Amniotic stem cell (primary cell): ENCODE data around the gene SF1.

ENCODE experiments used
- DNase-seq: peaks from one replicate; lab custom pipeline; 2025; lab: John Stamatoyannopoulos, UW

SF1 gene

GRCh38 chr11:64760759-64761420 lies 17.5 kb downstream of the SF1 start:
- no peak for DNase-seq

GRCh38 chr11:64759722-64760719 lies 18.3 kb downstream of the SF1 start, which contains the start of gene PYGM:
Gene PYGM (minus strand): TSS chr11:64759974. CDS start chr11:64759898, 76 bp downstream.
- DNase-seq = no peak

GRCh38 chr11:64759131-64759721 lies 19.1 kb downstream of the SF1 start:
- DNase-seq = no peak

- no peak for DNase-seq
These were observed 19.8 kb downstream of the SF1 start for GRCh38 chr11:64758330-64759079.

GRCh38 chr11:64757549-64758329 lies 20.6 kb downstream of the SF1 start:
- DNase-seq = no peak

GRCh38 chr11:64755681-64756361 lies 22.5 kb downstream of the SF1 start:
- no peak for DNase-seq

- DNase-seq = no peak
These were observed 23.3 kb downstream of the SF1 start for GRCh38 chr11:64754919-64755662.

GRCh38 chr11:64754124-64754918 lies 24.0 kb downstream of the SF1 start:
- DNase-seq = no peak

- no peak for DNase-seq
These were observed 24.8 kb downstream of the SF1 start for GRCh38 chr11:64753380-64754123.

GRCh38 chr11:64753019-64753379 lies 25.3 kb downstream of the SF1 start:
- DNase-seq = no peak

GRCh38 chr11:64752175-64752970 lies 26.0 kb downstream of the SF1 start:
- DNase-seq = no peak

GRCh38 chr11:64751580-64751979 lies 26.8 kb downstream of the SF1 start:
- DNase-seq = no peak

- DNase-seq = no peak
These were observed 27.2 kb downstream of the SF1 start for GRCh38 chr11:64751136-64751535.

- DNase-seq = no peak
These were observed 27.8 kb downstream of the SF1 start for GRCh38 chr11:64750361-64751054.

GRCh38 chr11:64747961-64748665 lies 30.2 kb downstream of the SF1 start:
- DNase-seq = no peak

GRCh38 chr11:64746486-64746885 lies 31.9 kb downstream of the SF1 start:
- DNase-seq = no peak
